Ishikawa (cell line): ENCODE results near the gene KPNA3.

ENCODE experiments used
- EGR1 ChIP-seq: IDR thresholded peaks from 2 replicates; pipeline ENCODE4 v1.6.1; 2012
- EP300 ChIP-seq: IDR thresholded peaks from 2 replicates; pipeline ENCODE4 v1.6.1; 2012; ENCODE audit warnings: borderline replicate concordance
- YY1 ChIP-seq: IDR thresholded peaks from 2 replicates; pipeline ENCODE4 v1.6.1; 2012; ENCODE audit warnings: low read depth

DNA sequence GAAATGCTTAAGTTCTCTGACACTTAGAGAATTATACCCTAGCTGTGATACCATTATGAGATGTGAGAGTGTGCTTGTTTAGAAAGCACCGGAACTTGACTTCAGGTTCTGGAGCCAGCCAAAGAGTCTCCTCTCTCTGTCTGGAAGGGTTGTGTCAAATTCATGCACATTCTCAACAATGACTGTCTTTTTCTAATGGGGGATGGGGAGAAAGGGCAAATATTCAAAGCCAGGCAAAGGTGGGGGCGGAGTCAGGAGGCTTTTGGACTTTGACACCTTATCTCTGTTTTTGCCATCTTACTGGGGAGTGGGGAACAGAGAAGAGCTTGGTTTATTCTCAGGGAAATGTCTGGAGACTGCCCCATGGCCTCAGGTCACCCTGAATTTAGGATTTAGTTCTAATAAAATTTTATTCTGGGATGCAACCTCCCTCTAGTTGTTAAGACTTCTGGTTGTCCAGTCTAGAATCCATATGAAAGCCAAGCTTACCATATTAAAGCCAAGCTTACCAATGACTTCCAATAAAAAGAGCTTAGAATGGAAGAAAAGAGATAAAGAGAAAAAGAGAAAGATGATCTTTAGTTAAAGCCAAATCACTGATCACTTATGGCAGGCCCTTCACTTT is 28.2 kb upstream of the KPNA3 start:
- TF ChIP-seq YY1 (no peak), EGR1 (no peak), EP300 (no peak)
